ENCODE measurements around the gene CPS1. TPM values are rescaled to one million over a fixed set of nuclear protein-coding genes. Genes with fewer than 3 reads are reported as not detected.

Gene CPS1
- total and polyA plus RNA-seq, 7 donors: 0.11 to 2.3 (median 0.55) TPM

DNA sequence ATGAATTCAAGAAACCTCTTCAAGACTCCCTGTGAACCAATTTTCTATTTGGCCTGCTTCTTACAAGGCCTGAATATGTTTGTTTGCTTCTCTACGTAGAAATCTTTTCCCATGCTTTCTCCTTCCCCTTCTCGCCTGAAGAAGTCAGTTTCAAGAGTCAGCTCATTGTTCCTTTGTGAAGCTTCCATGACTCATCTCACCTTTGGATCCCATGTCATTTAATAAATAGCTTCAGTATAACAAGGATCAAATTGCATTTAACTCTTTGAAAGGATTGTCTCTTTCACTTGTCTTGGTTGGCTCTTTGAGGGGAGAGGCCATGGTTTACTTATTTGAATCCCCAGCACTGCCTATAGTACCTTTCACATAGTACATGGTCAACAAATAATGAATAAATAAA lies 28.4 kb downstream of the CPS1 start:
- 83 to 92% (median 92%) methylated on average over 2 of the region's 2 CpGs for WGBS, 3 donors
- Histone ChIP-seq H3K4me3 (no peak overlapping the region), H3K27ac (no peak overlapping the region), H3K4me1 (no peaks in the 10 kb centered on the region), H3K9me3 (no peaks in the 10 kb centered on the region), H3K27me3 (ENCODE audit: insufficient read depth in 3 of 3, low read length in 2 of 3) (no peaks in the 10 kb centered on the region), H3K36me3 (ENCODE audit: insufficient read depth in 1 of 2, low read depth in 1 of 2) (no peaks in the 10 kb centered on the region)
- no peak for ATAC-seq
- intact Hi-C loops (cut with DNase I): no loop called here
- no peak for DNase-seq
- TF ChIP-seq, protein P1, sequence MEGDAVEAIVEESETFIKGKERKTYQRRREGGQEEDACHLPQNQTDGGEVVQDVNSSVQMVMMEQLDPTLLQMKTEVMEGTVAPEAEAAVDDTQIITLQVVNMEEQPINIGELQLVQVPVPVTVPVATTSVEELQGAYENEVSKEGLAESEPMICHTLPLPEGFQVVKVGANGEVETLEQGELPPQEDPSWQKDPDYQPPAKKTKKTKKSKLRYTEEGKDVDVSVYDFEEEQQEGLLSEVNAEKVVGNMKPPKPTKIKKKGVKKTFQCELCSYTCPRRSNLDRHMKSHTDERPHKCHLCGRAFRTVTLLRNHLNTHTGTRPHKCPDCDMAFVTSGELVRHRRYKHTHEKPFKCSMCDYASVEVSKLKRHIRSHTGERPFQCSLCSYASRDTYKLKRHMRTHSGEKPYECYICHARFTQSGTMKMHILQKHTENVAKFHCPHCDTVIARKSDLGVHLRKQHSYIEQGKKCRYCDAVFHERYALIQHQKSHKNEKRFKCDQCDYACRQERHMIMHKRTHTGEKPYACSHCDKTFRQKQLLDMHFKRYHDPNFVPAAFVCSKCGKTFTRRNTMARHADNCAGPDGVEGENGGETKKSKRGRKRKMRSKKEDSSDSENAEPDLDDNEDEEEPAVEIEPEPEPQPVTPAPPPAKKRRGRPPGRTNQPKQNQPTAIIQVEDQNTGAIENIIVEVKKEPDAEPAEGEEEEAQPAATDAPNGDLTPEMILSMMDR (IDR thresholded peaks at IDR 0.05): no peak

DNA sequence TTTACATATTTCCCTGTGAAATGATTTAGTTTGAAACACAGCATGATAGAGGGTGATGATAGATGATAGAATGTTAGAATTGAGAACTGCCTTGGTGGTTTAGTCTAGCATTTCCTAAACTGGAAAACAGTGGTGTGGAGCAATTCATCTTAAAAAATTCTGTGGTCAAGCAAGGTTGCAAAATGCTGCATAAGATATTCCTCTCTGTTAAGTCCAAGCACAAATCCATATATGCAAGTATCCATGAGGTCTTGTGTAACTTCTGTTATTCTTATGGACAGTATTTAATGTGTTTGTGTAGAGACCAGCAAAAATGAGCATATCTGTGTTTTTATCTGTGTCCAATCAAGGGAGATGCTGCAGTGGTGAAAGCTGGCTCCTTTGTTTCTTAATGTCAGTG lies 30.0 kb downstream of the CPS1 start:
- Histone ChIP-seq H3K36me3 (ENCODE audit: insufficient read depth in 1 of 2, low read depth in 1 of 2) (no peaks in the 10 kb centered on the region), H3K27ac (no peak overlapping the region), H3K4me3 (no peak overlapping the region), H3K27me3 (ENCODE audit: insufficient read depth in 3 of 3, low read length in 2 of 3) (no peaks in the 10 kb centered on the region), H3K9me3 (no peaks in the 10 kb centered on the region), H3K4me1 (no peaks in the 10 kb centered on the region)
- intact Hi-C loops (cut with DNase I): no loop called here
- ATAC-seq: no peak
- TF ChIP-seq, protein P1 (IDR thresholded peaks at IDR 0.05): no peak
- DNase-seq: no peak

DNA sequence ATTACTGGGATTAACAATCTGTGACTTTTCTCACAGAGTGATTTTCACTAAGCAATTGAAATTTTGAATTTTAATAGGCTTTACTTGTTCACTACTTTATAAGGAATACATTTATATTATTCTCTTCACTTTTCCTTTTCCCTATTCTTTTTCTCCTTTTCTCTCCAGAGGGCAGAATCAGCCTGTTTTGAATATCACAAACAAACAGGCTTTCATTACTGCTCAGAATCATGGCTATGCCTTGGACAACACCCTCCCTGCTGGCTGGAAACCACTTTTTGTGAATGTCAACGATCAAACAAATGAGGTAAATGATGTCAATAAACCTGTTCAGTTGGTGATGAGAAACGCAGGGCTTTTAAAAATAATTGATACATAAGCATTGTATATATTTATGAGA lies 35.3 kb downstream of the CPS1 start:
- intact Hi-C loops (cut with DNase I): no loop called here

DNA sequence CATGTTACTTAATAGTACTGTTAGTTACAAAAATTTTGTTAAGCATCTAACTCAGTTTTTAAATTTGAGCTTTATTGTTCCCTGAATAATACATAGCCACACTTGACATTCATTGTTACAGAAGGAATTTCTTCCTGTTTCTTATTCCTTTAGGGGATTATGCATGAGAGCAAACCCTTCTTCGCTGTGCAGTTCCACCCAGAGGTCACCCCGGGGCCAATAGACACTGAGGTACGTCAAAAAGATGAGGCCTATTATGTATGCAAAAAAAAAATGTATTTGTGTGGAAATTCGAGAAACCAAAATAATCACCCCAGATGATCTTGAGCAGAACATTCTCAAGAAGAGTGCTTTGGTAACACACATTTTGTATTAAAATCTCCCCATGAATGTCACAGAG lies 36.3 kb downstream of the CPS1 start:
- DNase-seq (no peak), ATAC-seq (no peak)
- TF ChIP-seq, protein P1 (IDR thresholded peaks at IDR 0.05): no peak
- H3K4me1 ChIP-seq: no peaks in the 10 kb centered on the region
- H3K27ac ChIP-seq: no peak overlapping the region
- 51 to 56% (median 53%) methylated on average over 4 of the region's 4 CpGs for WGBS, 3 donors
- intact Hi-C loops (cut with DNase I): no loop called here
- no peak overlapping the region for H3K4me3 ChIP-seq
- no peaks in the 10 kb centered on the region for H3K36me3 ChIP-seq (ENCODE audit: insufficient read depth in 1 of 2, low read depth in 1 of 2)
- H3K9me3 ChIP-seq: no peaks in the 10 kb centered on the region
- no peaks in the 10 kb centered on the region for H3K27me3 ChIP-seq (ENCODE audit: insufficient read depth in 3 of 3, low read length in 2 of 3)

More for the DNA sequence above, 35.3 kb downstream of the CPS1 start:
- TF ChIP-seq, protein P1 (IDR thresholded peaks at IDR 0.05): no peak
- Histone ChIP-seq H3K27me3 (ENCODE audit: insufficient read depth in 3 of 3, low read length in 2 of 3) (no peaks in the 10 kb centered on the region), H3K4me3 (no peak overlapping the region), H3K4me1 (no peaks in the 10 kb centered on the region), H3K36me3 (ENCODE audit: insufficient read depth in 1 of 2, low read depth in 1 of 2) (no peaks in the 10 kb centered on the region), H3K9me3 (no peaks in the 10 kb centered on the region), H3K27ac (no peak overlapping the region)
- ATAC-seq (no peak), DNase-seq (no peak)
- WGBS, 3 donors: 69 to 82% (median 78%) methylated on average over 2 of the region's 2 CpGs

DNA sequence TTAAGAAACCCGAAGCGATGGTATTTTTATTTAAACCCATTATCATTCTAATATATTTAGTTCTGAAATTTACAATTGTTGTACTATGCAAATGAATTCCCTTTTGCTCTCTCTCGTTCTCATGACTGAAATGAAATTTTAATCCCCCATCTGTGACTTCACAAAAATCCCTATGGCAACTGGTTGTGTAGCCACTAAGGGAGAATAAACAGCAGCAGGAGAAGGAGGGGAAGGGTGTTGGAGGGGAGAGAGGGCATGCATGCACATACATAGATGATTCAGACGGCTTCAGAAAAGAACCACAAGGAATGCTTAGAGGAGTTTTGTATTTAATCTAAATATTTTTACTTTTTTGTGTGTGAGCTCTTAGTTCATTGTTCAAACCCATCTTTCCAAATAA lies 36.8 kb downstream of the CPS1 start:
- Histone ChIP-seq H3K36me3 (ENCODE audit: insufficient read depth in 1 of 2, low read depth in 1 of 2) (no peaks in the 10 kb centered on the region), H3K27ac (no peak overlapping the region), H3K27me3 (ENCODE audit: insufficient read depth in 3 of 3, low read length in 2 of 3) (no peaks in the 10 kb centered on the region), H3K4me3 (no peak overlapping the region), H3K9me3 (no peaks in the 10 kb centered on the region), H3K4me1 (no peaks in the 10 kb centered on the region)
- 64 to 68% (median 64%) methylated on average over 4 of the region's 4 CpGs for WGBS, 3 donors
- TF ChIP-seq, protein P1 (IDR thresholded peaks at IDR 0.05): no peak
- intact Hi-C loops (cut with DNase I): no loop called here
- DNase-seq (no peak), ATAC-seq (no peak)
